GM12878 (cell line): ENCODE measurements around the gene ARHGAP22. TPM values are rescaled to one million over a fixed set of nuclear protein-coding genes. Genes with fewer than 3 reads are reported as not detected.

ENCODE experiments used
- ATAC-seq: fragments of 200-7000 bp; cut with Tn5 transposase; 3 replicates; pipeline ENCODE4 v1.9.1; 2020; ENCODE audit warnings: mild to moderate bottlenecking, moderate library complexity
- BruUV-seq: library from RNA; stranded (reverse); fragments of 400-500 nt; replicated peaks from 2 replicates; lab custom pipeline; 2021; lab: Mats Ljungman, UMichigan
- CTCF ChIA-PET: fragments of 300-600 bp; sonication (Branson Sonifier 250); formaldehyde crosslinking; extraction: SDS; loops from one replicate; lab custom pipeline; 2021; ENCODE audit warnings: inconsistent platforms; lab: Yijun Ruan, JAX
- POLR2A ChIA-PET: fragments of 350-600 bp; formaldehyde crosslinking; extraction: SDS; loops from one replicate; lab custom pipeline; 2021; ENCODE audit warnings: inconsistent platforms; lab: Charles Lee
- RAD21 ChIA-PET: fragments of 300-600 bp; sonication (Branson Sonifier 250); formaldehyde crosslinking; loops from one replicate; lab custom pipeline; 2023; ENCODE audit warnings: antibody characterized with exemption; ENCODE audit not compliant: unreplicated experiment; lab: Charles Lee
- SMC1A ChIA-PET: fragments of 300-600 bp; sonication (Branson Sonifier 250); formaldehyde crosslinking; loops from one replicate; lab custom pipeline; 2023; ENCODE audit not compliant: unreplicated experiment, uncharacterized antibody; lab: Charles Lee
- DNase-seq: peaks from one replicate; pipeline ENCODE4 v3.0.0-alpha.2; 2011; ENCODE audit warnings: low read depth, low spot score
- FAIRE-seq: peaks from 3 replicates; lab custom pipeline; 2011; peaks lifted over from hg19 to GRCh38; lab: Jason Lieb, UNC
- H2AFZ ChIP-seq: 2 replicates; pipeline ENCODE4 v1.6.0; 2011; ENCODE audit warnings: low read depth, low read length, control low read depth; ENCODE audit not compliant: control insufficient read depth
- H3K27ac ChIP-seq: 2 replicates; pipeline ENCODE4 v1.5.1; 2011; ENCODE audit warnings: control low read depth; ENCODE audit not compliant: control insufficient read depth, insufficient read depth
- H3K27me3 ChIP-seq, 2 experiments: replicated peaks in 1 of 2; 2 replicates each; pipeline versions ENCODE4 v1.6.0 to v1.6.1; 2011; ENCODE audit warnings: low read length in 1 of 2; ENCODE audit not compliant: control insufficient read depth in 2 of 2, insufficient read depth in 2 of 2
- H3K36me3 ChIP-seq, 2 experiments: 2 replicates each; pipeline ENCODE4 v1.5.1; 2011; ENCODE audit warnings: low read length in 1 of 2; ENCODE audit not compliant: control insufficient read depth in 2 of 2, insufficient read depth in 2 of 2
- H3K4me1 ChIP-seq: 2 replicates; pipeline ENCODE4 v1.6.1; 2011; ENCODE audit warnings: mild to moderate bottlenecking, low read length, moderate library complexity, mixed read lengths; ENCODE audit not compliant: control insufficient read depth, insufficient read depth
- H3K4me2 ChIP-seq: 2 replicates; pipeline ENCODE4 v1.6.0; 2011; ENCODE audit warnings: control low read depth; ENCODE audit not compliant: control insufficient read depth, insufficient read depth
- H3K4me3 ChIP-seq: fragments of 200-600 bp; sonication (generic); 2 replicates; pipeline ENCODE4 v1.5.1; 2016
- H3K79me2 ChIP-seq: 2 replicates; pipeline ENCODE4 v1.6.0; 2011; ENCODE audit warnings: low read length; ENCODE audit not compliant: control insufficient read depth, insufficient read depth
- H3K9ac ChIP-seq: 2 replicates; pipeline ENCODE4 v1.8.0; 2011; ENCODE audit warnings: low read length, control low read depth, mixed read lengths; ENCODE audit not compliant: control insufficient read depth, insufficient read depth
- H3K9me3 ChIP-seq: replicated peaks from 3 replicates; pipeline ENCODE4 v1.5.1; 2011; ENCODE audit warnings: mild to moderate bottlenecking, low read length; ENCODE audit not compliant: control insufficient read depth, insufficient read depth
- H4K20me1 ChIP-seq: 2 replicates; pipeline ENCODE4 v1.6.0; 2011; ENCODE audit not compliant: control insufficient read depth, insufficient read depth
- CHD2 ChIP-seq: IDR thresholded peaks from 2 replicates; pipeline ENCODE4 v1.6.1; 2011; ENCODE audit warnings: low read depth, low read length, improper control_type of control experiment, borderline replicate concordance
- FOS ChIP-seq: IDR thresholded peaks from 3 replicates; pipeline ENCODE4 v1.6.1; 2011; ENCODE audit warnings: borderline replicate concordance; ENCODE audit not compliant: insufficient read length; ENCODE audit errors: extremely low read depth
- JUNB ChIP-seq: IDR thresholded peaks from 2 replicates; pipeline ENCODE4 v1.6.1; 2016; ENCODE audit warnings: antibody characterized with exemption, mild to moderate bottlenecking
- MAX ChIP-seq: IDR thresholded peaks from 2 replicates; pipeline ENCODE4 v1.6.1; 2012; ENCODE audit warnings: low read depth, low read length, improper control_type of control experiment
- MEF2B ChIP-seq: fragments of 450-650 bp; IDR thresholded peaks from 2 replicates; pipeline ENCODE4 v1.6.1; 2018; ENCODE audit warnings: mild to moderate bottlenecking, moderate library complexity; ENCODE audit not compliant: partially characterized antibody, poor library complexity, severe bottlenecking
- MYB ChIP-seq: fragments of 150-350 bp; IDR thresholded peaks from 2 replicates; pipeline ENCODE4 v1.6.1; 2014; ENCODE audit warnings: mild to moderate bottlenecking, low read depth, low read length, borderline replicate concordance
- PKNOX1 ChIP-seq: fragments of 450-650 bp; IDR thresholded peaks from 2 replicates; pipeline ENCODE4 v1.6.1; 2016; ENCODE audit warnings: mild to moderate bottlenecking
- POU2F2 ChIP-seq: IDR thresholded peaks from 3 replicates; pipeline ENCODE4 v1.6.1; 2011; ENCODE audit warnings: low read depth, mild to moderate bottlenecking, low read length, borderline replicate concordance
- RFX5 ChIP-seq: IDR thresholded peaks from 2 replicates; pipeline ENCODE4 v1.6.1; 2011; ENCODE audit warnings: low read depth, low read length, improper control_type of control experiment
- SMAD1 ChIP-seq: fragments of 450-650 bp; IDR thresholded peaks from 2 replicates; pipeline ENCODE4 v1.6.1; 2018; ENCODE audit warnings: mild to moderate bottlenecking, low read depth; ENCODE audit not compliant: partially characterized antibody
- SPI1 ChIP-seq: IDR thresholded peaks from 2 replicates; pipeline ENCODE4 v1.6.1; 2011; ENCODE audit warnings: low read depth, mild to moderate bottlenecking, low read length, moderate library complexity, borderline replicate concordance; ENCODE audit not compliant: insufficient read depth
- ZNF384 ChIP-seq: IDR thresholded peaks from 2 replicates; pipeline ENCODE4 v1.6.1; 2012; ENCODE audit warnings: low read depth, mild to moderate bottlenecking, low read length, improper control_type of control experiment, borderline replicate concordance
- WGBS: methylation state at CpG from one replicate; pipeline ENCODE4 v1.1.6; 2016; ENCODE audit warnings: low lambda C conversion rate; ENCODE audit not compliant: insufficient replicate concordance, insufficient coverage; ENCODE audit errors: missing lambda C conversion rate; 5-methylcytosine and 5-hydroxymethylcytosine counted together
- in situ Hi-C: fragments of 300-500 bp; cut with MboI; formaldehyde crosslinking; loops from 9 replicates; pipeline ENCODE4 v1.14.3; 2018; ENCODE audit warnings: mixed read lengths
- intact Hi-C: fragments of 100-400 bp; cut with micrococcal nuclease; formaldehyde crosslinking; loops from one replicate; pipeline ENCODE4 v1.14.2; 2022; ENCODE audit not compliant: unreplicated experiment
- polyA plus RNA-seq, 11 experiments: library from polyadenylated mRNA; depleted of rRNA in 4 of 11; unstranded in 6 of 11; stranded (reverse) in 5 of 11; fragments of >200 nt; fragmentation: Nextera tagmentation in 4 of 11; fragmentation: Illumina TruSeq in 1 of 11; extraction: Ambion mirVana in 4 of 11; extraction: Trizol in 1 of 11; gene quantifications; 1 replicate in 1 of 11; 2 replicates in 10 of 11; pipeline versions ENCODE4 v1.2.1 to v1.2.3, GENCODE V29; 2011 to 2016; ENCODE audit warnings: inconsistent platforms in 2 of 11, missing spikeins in 2 of 11, low read depth in 1 of 11
- total RNA-seq, 4 experiments: library from RNA; depleted of rRNA in 3 of 4; stranded (reverse); fragments of >200 nt in 3 of 4; fragmentation: Illumina TruSeq in 1 of 4; extraction: Trizol in 1 of 4; gene quantifications; 2 replicates each; pipeline versions ENCODE4 v1.2.1 to v1.2.3, GENCODE V29; 2013 to 2021

ARHGAP22 gene
- total and polyA plus RNA-seq, 10 of the 15 experiments (the other 5 are each of a cell fraction or from before 2014, with no cell fraction given) = 0.07 to 0.61 (median 0.18) TPM; not detected in 5

- ChIA-PET CTCF (interaction anchor here (0.8 to 19.6 kb wide), 6 partner anchors 47 to 186 kb away, joined by 3 to 436 read pairs (median 4); partner anchors contain the start of gene ARHGAP22), POLR2A (no interaction called here), SMC1A (interaction anchor here (10.7 kb wide), 1 partner anchor 109 kb away, joined by 173 read pairs; no protein-coding TSS in a partner anchor), RAD21 (interaction anchor here (1.2 to 21.1 kb wide), 2 partner anchors 109 to 186 kb away, joined by 3 to 333 read pairs; no protein-coding TSS in a partner anchor)
- H2AFZ ChIP-seq = no peak overlapping the region
- no peaks in the 10 kb centered on the region for H3K36me3 ChIP-seq
- ATAC-seq = no peak
- no peaks in the 10 kb centered on the region for H3K9me3 ChIP-seq
- no peak overlapping the region for H3K27ac ChIP-seq
- H3K4me3 ChIP-seq = no peak overlapping the region
- DNase-seq = no peak
- no TSS peak for BruUV-seq
- intact Hi-C loops (no loop called here), in situ Hi-C loops (no loop called here)
- WGBS = 34% methylated on average over 10 of the region's 10 CpGs
- H3K79me2 ChIP-seq = no peaks in the 10 kb centered on the region
- H3K9ac ChIP-seq = no peak overlapping the region
- no peaks in the 10 kb centered on the region for H3K27me3 ChIP-seq
- H4K20me1 ChIP-seq = no peaks in the 10 kb centered on the region
- FAIRE-seq = no peak
- no peak overlapping the region for H3K4me2 ChIP-seq
- TF ChIP-seq RFX5 (no peak), MYB (no peak), PKNOX1 (no peak), ZNF384 (no peak), SMAD1 (no peak), MAX (no peak), JUNB (no peak), FOS (no peak), POU2F2 (no peak), SPI1 (no peak), CHD2 (no peak), MEF2B (no peak)
- H3K4me1 ChIP-seq = no peaks in the 10 kb centered on the region
Observed at GRCh38 chr10:48547061-48547895, 57.6 kb downstream of the ARHGAP22 start.
